ENCODE data around the gene KIF27.
"Not testable (repeated sequence)": the region's sequence is repeated elsewhere in the genome, so short reads cannot be mapped to it uniquely, and the experiment has no call there.

Gene KIF27

GRCh38 chr9:83962165-83962564 lies 40.9 kb upstream of the KIF27 start:
- in situ Hi-C loops (cut with MboI; ENCODE audit: low sequenced_read_pairs, unreplicated experiment), result no loop called here
- no peak for DNase-seq (ENCODE audit: low spot score)
- TF ChIP-seq, protein P1, sequence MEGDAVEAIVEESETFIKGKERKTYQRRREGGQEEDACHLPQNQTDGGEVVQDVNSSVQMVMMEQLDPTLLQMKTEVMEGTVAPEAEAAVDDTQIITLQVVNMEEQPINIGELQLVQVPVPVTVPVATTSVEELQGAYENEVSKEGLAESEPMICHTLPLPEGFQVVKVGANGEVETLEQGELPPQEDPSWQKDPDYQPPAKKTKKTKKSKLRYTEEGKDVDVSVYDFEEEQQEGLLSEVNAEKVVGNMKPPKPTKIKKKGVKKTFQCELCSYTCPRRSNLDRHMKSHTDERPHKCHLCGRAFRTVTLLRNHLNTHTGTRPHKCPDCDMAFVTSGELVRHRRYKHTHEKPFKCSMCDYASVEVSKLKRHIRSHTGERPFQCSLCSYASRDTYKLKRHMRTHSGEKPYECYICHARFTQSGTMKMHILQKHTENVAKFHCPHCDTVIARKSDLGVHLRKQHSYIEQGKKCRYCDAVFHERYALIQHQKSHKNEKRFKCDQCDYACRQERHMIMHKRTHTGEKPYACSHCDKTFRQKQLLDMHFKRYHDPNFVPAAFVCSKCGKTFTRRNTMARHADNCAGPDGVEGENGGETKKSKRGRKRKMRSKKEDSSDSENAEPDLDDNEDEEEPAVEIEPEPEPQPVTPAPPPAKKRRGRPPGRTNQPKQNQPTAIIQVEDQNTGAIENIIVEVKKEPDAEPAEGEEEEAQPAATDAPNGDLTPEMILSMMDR (IDR thresholded peaks at IDR 0.05; ENCODE audit: borderline replicate concordance, control extremely low read depth, extremely low read depth, insufficient read depth, missing control alignments), result no peak

DNA sequence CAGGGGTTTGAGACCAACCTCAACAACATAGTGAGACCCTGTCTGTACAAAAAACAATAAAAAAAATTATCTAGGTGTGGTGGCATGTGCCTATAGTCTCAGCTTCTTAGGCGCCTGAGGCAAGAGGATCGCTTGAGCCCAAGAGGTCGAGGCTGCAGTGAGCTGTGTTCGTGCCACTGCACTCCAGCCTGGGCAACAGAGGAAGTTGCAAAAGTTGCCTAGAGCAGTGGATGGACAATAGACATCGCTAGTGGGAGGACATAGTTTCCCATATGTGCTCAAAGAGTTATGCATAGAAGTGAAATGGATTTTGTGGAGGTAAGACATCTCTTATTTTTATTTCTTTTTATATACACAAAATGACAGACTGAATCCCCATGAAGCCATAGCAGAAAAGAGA lies 39.8 kb upstream of the KIF27 start:
- TF ChIP-seq, protein P1 (IDR thresholded peaks at IDR 0.05; ENCODE audit: borderline replicate concordance, control extremely low read depth, extremely low read depth, insufficient read depth, missing control alignments), result no peak
- no peak for DNase-seq (ENCODE audit: low spot score)
- in situ Hi-C loops (cut with MboI; ENCODE audit: low sequenced_read_pairs, unreplicated experiment), result no loop called here

- no peak for DNase-seq (ENCODE audit: low spot score)
- TF ChIP-seq, protein P1 (IDR thresholded peaks at IDR 0.05; ENCODE audit: borderline replicate concordance, control extremely low read depth, extremely low read depth, insufficient read depth, missing control alignments), result no peak
- in situ Hi-C loops (cut with MboI; ENCODE audit: low sequenced_read_pairs, unreplicated experiment), result no loop called here
Measured at GRCh38 chr9:83959061-83959460, 37.8 kb upstream of the KIF27 start.

DNA sequence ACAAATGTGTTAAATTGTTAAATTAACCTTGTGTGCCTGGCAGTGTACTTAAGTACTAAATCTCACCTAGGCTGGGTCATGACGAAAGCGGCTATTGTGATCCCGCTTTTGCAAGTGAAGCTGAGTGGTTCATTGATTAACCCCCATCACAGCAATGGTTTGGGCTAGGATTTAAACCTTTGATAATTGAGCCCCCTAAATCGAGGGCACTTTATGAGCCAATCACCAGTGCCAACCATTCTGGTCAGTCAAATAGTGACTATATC lies 35.9 kb upstream of the KIF27 start:
- TF ChIP-seq, protein P1 (IDR thresholded peaks at IDR 0.05; ENCODE audit: borderline replicate concordance, control extremely low read depth, extremely low read depth, insufficient read depth, missing control alignments), result no peak
- no peak for DNase-seq (ENCODE audit: low spot score)
- in situ Hi-C loops (cut with MboI; ENCODE audit: low sequenced_read_pairs, unreplicated experiment), result no loop called here

DNA sequence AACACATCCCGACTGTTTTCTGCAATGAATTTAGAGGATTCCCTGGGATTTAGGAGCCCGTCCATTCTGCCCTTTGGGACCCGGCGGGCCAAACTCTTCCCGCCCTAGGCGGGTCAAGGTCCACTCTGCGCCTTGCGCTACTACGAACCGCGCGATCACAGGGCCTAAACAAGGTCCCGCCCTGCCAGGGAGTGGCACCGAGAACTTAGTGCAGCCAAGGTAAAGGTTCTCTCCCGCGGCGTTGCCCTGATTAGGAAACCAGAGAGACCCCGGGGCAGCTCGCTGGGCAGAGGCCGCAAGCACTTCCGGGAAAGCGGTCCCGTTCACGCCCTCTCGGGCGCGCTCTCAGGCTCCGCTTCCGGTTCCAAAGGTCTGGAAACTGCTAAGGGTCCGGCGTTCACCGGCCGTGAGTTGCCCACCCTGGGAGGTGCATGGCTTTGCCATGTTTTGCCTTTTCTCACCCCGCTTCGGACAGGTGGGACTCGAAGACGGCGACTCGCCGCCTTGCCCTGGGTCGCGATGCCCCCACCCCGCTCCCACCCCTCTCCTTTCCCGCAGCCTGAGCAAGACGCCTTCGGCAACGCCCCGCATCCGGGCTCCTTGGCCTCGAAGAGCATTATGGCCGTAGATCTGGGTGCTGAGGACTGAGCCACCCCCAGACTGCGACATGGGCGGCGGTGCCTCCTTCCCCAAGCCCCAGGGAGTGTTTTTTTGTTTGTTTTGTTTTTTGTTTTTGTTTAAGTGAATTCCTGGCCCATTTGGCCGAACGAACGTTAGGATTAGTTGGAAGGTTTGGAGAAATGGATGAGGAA lies 35.4 kb upstream of the KIF27 start:
- TF ChIP-seq, protein P1 (IDR thresholded peaks at IDR 0.05; ENCODE audit: borderline replicate concordance, control extremely low read depth, extremely low read depth, insufficient read depth, missing control alignments), result no peak
- in situ Hi-C loops (cut with MboI; ENCODE audit: low sequenced_read_pairs, unreplicated experiment), result no loop called here
- peak; percentile 83 for DNase-seq (ENCODE audit: low spot score)

GRCh38 chr9:83956086-83956435 lies 34.8 kb upstream of the KIF27 start:
- TF ChIP-seq, protein P1 (IDR thresholded peaks at IDR 0.05; ENCODE audit: borderline replicate concordance, control extremely low read depth, extremely low read depth, insufficient read depth, missing control alignments), result no peak
- peak; percentile 65 for DNase-seq (ENCODE audit: low spot score)
- in situ Hi-C loops (cut with MboI; ENCODE audit: low sequenced_read_pairs, unreplicated experiment), result no loop called here

DNA sequence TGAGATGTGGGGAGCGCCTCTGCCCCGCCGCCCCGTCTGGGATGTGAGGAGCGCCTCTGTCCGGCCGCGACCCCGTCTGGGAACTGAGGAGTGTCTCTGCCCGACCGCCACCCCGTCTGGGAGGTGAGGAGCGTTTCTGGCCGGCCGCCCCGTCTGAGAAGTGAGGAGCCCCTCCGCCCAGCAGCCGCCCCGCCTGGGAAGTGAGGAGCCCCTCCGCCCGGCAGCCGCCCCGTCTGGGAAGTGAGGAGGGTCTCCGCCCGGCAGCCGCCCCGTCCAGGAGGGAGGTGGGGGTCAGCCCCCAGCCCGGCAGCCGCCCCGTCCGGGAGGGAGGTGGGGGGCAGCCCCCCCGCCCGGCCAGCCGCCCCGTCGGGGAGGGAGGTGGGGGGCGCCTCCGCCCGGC lies 26.9 kb upstream of the KIF27 start:
- DNase-seq (ENCODE audit: low spot score); in situ Hi-C loops (cut with MboI; ENCODE audit: low sequenced_read_pairs, unreplicated experiment): not testable (repeated sequence)
